Measurements from ENCODE around the gene MTCH2.

The MTCH2 gene

DNA sequence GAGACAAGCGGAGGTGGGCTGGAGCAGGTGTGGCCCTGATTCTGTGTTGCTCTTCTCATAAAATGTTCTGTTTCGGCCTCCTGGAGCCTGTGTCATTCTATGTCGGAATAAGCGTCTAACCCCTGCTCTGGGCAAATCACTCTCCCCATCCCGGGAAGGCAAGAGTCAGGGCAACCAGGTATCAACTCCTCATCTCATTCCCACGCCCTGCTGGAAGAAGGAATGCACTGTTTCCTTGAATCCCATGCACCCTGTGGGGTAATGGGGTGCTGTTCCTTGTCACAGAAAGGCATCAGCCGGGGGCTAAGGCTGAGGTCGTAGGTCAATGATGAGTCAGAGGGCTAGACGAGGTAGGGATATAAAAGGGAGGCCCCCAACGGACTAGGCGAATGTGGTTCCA is 53.2 kb downstream of the MTCH2 start:
- no peak for DNase-seq

DNA sequence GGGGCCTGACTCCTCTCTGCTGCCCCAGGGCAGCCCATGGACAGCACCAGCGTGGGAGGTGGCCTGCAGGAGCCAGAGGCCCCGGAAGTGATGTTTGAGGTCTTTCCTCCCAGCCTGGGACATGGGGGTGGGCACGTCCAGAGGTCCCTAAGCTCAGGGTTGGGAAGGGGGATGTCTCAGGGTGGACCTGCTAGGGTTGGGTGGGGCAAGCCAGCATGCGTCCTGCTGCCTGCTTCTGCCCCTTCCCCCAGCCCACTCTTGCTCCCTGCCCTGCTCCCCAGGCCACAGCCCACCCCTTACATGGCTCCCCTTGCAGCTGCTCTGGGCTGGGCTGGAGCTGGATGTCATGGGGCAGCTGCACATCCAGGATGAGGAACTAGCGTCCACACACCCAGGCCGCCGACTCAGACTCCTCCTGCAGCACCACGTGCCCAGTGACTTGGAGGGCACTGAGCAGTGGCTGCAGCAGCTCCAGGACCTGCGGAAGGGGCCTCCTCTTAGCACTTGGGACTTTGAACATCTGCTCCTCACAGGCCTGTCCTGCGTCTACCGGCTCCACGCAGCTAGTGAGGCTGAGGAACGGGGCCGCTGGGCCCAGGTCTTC is 54.5 kb downstream of the MTCH2 start:
- DNase-seq: no peak

DNA sequence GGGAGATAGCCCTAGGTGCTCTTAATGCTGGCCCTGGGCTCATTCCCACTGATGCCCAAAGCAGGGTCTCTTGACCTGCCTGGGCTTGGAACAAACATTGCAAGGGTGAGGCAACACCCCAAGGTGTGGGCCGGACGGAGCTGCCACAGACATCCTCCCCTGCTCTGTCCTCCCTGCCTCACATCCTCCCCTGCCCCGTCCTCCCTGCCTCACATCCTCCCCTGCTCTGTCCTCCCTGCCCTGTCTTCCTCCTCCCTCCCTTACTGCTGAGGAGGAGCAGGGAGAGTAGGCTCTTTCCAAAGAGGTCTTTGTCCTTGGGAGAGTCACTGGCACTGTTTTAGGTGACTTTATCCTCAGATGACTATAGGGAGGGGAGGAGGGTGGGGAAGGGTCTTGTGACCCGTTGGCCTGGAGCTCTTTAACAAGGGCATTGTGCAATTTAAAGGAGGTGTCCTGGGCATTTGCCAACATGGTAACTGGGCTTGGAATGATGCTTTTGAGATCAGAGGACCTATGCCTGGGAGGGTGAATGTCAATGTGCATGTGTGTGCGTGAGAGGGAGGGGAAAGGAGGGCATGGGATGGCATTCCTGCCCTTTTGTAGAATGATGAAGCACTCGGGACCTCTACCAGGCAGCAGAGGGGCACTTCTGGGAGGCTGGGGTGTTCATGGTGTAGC is 55.2 kb downstream of the MTCH2 start:
- DNase-seq: no peak

DNA sequence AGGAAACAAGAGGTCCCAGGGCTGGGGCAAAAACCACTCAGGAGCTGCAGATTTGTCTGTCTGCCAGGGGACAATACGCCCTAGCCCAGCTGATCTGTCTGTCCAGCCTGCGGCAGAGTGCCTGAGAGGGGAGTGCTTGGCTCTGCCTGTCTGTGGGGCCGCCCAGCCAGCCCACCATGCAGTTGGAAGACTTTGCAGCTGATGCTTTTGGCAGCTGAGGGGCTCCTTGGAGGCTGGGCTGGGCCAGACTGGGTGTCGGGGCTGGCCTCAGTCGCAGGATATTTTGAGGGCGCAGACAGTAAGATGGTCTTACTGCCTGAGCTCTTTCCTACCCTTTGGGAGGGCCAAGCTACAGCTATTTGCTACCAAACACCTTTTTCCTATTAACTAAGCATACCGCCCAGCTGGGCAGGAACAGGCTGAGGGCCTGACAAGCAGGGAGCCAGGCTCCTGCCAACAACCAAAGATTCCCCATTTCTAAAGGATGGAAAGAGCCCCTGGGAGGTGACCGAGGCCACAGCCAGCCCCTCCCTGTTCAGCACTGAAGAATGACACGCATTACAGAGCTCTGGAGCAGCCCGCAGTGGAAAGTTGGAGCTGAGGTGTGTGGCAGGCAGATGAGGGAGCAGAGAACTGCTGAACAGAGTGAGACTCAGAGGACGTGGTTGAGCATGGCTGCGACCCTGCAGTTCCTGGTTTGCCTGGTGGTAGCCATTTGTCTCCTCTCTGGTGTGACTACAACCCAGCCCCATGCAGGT is 56.1 kb downstream of the MTCH2 start, which contains the start of gene FAM180B:
FAM180B (plus strand) TSS at position 581 of the 758 bp plus-strand sequence; CDS start at position 672, 91 bp downstream.
- DNase-seq: no peak

DNA sequence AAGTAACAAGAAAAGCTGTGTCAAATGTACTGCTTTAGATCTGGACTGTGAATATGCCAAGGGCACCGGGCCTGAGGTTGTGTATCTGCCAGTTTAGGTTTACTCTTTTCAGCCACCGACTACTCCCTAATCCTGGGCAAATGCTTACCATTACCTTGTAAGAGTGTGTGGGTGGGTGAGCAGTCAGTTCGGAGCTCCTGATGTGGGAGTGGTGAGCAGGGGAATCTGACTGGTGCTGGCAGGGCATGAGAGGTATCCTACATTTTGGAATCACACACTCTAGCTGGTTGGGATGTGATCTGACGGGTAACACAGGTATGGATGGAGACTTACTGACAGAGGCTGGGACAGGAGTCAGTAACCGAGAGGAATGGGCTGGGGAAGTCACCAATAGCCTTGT is 58.5 kb downstream of the MTCH2 start:
- no peak for DNase-seq

DNA sequence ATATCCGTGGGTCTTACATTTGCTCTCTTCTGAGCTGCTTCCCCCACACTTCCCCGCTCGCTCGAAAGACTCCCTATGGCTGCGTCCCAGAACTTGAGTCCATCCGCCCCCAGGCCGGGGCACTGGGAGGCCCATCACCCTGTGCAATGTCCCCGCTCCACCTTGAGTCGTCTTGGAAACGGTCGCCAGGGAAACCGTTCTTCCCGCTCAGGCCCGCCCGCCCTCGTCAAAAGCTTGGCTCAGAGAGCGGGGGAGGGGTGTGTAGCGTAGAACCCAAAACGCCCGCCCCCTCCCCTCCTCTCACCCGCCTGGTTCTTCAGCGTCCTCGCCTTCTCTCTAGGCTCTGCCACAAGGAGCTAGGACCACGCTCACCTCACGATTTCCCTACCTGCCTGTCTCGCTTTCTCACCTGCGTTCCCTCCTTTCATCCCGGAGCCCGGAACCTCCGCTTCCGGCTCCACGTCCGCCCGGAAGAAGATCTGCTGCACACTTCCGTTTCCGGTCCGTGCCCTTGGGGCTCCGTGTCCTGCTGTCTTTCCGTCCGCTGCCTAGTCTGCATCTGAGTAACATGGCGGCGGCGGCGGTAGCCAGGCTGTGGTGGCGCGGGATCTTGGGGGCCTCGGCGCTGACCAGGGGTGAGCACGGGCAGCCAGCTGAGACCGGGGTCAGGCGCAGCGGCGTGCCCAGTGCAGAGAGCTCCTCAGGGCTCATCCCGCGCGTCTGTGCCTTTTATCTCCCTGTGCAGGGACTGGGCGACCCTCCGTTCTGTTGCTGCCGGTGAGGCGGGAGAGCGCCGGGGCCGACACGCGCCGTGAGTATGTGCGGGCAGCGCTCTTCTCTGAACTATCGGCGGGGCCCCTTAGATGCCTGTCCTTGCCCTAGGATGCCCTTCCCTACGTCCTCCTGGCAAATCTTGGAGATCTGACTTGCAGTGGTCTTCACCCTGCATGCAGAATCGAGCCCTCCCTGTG is 63.5 kb downstream of the MTCH2 start, which contains the start of the genes KBTBD4 and NDUFS3:
KBTBD4 (minus strand) TSS at position 447 of the 971 bp plus-strand sequence; CDS start at position 428, 19 bp downstream.
NDUFS3 (plus strand) TSS at position 551 of the 971 bp plus-strand sequence; CDS start at position 569, 18 bp downstream.
- peak; percentile 89 for DNase-seq

DNA sequence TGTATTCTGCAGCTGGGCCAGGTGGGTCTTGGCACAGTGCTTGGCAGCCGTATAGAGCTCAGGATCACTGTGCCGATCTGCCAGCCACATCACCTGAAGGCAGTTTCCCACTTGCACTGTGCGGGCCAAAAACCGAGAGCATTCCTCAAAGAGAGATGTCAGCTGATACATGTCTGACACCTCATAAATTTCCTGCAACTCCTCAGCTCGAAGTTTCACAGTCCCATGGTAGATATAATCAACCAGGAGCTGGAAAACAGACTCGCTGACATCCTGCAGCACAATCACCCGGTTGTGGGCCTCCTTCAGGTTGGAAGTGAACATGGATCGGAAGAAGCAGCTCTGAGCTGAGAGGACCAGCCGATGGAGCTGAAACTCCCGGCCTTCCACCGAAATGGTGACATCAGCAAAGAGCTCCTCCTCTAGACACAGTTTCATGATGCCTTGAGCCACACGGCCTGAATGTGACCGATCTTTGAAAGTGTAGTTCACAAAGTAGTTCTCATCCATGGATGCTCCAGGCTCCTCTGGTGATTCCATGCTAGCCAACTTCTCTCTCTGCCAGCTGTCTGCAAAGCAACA is 64.8 kb downstream of the MTCH2 start:
- peak; percentile 49 for DNase-seq

DNA sequence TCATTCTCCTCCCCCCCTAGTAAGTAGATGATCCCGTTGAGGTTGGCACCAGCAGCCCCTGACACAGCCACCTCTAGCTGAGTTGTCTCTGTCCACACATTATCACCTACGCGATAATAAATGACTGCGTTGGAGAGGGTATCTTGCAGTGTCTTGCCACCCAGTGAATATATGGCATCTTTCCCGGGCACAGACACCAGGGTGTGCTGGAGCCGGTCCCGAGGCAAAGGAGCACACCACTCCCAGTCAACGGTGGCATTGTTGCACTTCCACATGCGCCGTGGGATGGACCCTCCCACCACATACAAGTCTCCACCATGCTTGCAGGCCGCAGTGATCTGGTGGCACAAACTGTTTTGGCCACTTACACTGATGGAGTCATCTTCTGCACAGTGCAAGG is 69.0 kb downstream of the MTCH2 start:
- DNase-seq: no peak

DNA sequence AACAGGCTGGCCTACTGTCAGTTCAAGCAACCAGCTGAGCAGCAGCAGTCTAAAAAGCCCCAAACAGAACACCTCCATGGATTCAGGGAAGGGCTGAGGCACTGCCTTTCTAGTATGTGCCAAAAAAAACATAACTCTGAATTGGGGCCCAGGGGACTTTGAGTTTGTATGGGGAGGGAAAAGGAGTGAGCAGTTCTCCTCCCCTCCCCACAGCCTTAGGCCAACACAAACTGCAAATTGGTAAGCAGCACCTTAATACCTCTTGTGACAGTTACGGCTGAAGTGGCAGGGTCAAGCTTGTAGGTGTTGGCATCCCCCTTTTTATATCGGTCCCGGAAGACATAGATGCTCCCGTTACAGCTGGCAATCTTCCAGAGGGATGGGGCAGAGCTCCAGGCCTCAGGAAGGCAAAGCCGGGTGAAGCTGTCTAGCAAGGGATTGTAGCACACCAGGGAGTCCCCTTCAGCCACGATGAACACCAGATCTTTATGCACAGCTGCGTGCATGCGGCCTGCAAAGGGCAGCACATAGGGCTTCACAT is 69.6 kb downstream of the MTCH2 start:
- no peak for DNase-seq

DNA sequence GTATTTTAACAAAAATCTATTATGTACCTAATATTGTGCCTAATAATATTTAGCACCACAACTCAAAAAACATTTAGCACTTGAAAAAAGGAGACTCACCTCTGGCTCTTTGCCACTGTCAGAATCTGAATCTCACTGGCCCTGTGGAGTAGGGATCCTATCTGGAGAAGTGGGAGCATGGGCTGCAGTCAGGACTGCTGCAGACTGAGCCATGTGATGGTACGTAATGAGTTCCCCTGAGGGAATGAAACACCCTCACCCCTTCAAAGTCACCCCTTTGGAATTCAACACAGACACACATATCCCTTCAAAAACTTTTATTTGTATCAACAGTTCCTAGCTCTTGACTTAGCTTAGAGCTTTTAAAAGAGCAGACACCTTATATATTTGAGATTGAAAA is 70.5 kb downstream of the MTCH2 start:
- peak; percentile 88 for DNase-seq

DNA sequence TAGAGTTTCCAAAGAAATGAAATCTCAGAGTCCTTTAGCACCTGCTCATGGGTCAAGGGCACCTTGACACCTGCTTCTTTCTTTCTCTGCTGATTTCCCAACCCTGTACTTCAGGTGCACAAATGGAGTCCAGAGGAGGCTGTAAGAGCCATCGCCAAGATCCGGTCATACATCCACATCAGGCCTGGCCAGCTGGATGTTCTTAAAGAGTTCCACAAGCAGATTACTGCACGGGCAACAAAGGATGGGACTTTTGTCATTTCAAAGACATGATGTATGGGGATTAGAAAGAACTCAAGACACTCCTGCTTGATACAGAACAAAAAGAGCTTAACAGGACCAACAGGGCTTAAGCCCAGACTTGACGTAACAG is 71.0 kb downstream of the MTCH2 start:
- DNase-seq: no peak

DNA sequence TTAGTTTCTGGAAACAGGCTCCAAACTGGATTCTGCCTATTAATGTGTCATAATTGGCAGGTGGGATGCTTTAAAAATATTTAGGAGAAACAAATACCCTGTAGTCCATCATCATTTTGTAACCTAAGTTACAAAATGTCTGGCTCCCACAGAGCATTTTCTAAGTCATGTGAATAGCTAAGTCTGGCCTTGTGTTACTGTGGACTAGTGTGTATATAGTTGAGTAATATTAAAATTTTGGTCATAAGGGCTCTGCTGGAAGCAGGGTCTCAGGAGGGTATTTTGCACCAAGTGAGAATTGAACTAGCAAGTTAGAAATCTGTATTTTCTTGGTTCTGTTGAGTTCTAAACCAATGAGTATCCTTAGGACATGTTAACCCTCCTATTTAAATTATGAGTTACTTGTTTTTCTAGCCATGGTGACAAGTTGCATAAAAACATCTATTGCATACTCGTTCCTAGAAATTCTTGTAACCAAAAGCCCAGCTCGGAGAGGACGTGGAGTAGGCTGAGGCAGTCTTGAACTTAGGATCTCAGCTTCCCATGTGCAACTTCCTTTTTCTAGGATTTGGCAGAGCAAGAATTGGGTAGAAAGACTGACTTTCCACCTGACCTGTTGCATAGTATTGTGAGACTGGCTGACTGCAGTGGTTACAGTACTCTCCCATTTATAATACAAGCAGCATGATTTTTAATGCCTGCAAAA is 71.6 kb downstream of the MTCH2 start:
- no peak for DNase-seq

DNA sequence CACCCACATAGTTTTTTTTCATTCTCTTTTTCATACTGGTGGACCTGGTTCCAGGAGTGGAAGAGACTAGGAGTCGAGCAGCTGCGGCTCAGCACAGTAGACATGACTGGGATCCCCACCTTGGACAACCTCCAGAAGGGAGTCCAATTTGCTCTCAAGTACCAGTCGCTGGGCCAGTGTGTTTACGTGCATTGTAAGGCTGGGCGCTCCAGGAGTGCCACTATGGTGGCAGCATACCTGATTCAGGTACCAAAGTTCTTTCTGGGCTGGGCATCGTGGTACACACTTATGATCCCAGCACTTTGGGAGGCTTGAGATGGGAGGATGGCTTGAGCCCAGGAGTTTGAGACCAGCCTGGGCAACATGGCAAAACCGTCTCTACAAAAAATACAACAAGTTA is 72.7 kb downstream of the MTCH2 start:
- DNase-seq: no peak
